Neural cell (in vitro differentiated cells): ENCODE data around the gene GDF7.

Experiments used
- CTCF ChIP-seq: fragments of 450-650 bp; IDR thresholded peaks from 2 replicates; pipeline ENCODE4 v1.5.1; 2014; ENCODE audit warnings: antibody characterized with exemption, mild to moderate bottlenecking, moderate library complexity; ENCODE audit not compliant: poor library complexity, severe bottlenecking
- EP300 ChIP-seq: fragments of 450-650 bp; conservative IDR thresholded peaks from 2 replicates; pipeline ENCODE4 v1.6.1; 2014; ENCODE audit warnings: antibody characterized with exemption, mild to moderate bottlenecking, moderate library complexity; ENCODE audit not compliant: poor library complexity, severe bottlenecking
- EZH2 ChIP-seq: fragments of 200-600, 300-800 bp; shearing (Covaris generic), sonication (generic); IDR thresholded peaks from 2 replicates; pipeline ENCODE4 v1.6.1; 2014; ENCODE audit warnings: antibody characterized with exemption, low read length, borderline replicate concordance, mild to moderate bottlenecking; ENCODE audit not compliant: insufficient read depth, poor library complexity, severe bottlenecking
- POLR2AphosphoS5 ChIP-seq: IDR thresholded peaks from 2 replicates; pipeline ENCODE4 v1.6.1; 2012
- SMC3 ChIP-seq: fragments of 450-650 bp; conservative IDR thresholded peaks from 2 replicates; pipeline ENCODE4 v1.6.1; 2014; ENCODE audit warnings: antibody characterized with exemption, mild to moderate bottlenecking, moderate library complexity; ENCODE audit not compliant: poor library complexity
- TAF1 ChIP-seq: IDR thresholded peaks from 2 replicates; pipeline ENCODE4 v1.6.1; 2012; ENCODE audit warnings: low read depth
- TF ChIP-seq, protein P1 (sequence below): IDR thresholded peaks from 2 replicates; pipeline ENCODE4 v1.6.1; 2012; ENCODE audit warnings: borderline replicate concordance

DNA sequence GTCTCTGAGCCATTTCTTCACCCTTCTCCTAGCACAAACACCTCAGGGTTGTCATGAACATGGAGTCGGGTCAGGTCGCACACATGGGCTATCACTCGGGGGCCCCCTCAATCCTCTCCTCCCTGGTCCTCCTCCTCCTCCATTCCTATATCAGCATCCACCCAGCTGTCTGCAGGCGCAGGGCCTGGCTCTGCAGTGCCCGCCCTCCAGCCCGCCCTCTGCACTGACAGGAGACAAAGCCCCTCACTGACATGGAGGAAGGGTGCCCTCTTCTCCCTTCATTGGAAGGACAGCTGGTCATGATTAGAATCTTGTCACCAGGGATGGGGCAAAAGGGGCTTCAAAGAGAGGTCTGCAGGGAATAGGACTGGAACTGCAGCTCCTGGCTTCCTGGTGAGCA, 37.8 kb upstream of the GDF7 start:
- TF ChIP-seq SMC3 (no peak), CTCF (no peak), EP300 (no peak), EZH2 (no peak), POLR2AphosphoS5 (no peak), TAF1 (no peak)
- TF ChIP-seq, protein P1, sequence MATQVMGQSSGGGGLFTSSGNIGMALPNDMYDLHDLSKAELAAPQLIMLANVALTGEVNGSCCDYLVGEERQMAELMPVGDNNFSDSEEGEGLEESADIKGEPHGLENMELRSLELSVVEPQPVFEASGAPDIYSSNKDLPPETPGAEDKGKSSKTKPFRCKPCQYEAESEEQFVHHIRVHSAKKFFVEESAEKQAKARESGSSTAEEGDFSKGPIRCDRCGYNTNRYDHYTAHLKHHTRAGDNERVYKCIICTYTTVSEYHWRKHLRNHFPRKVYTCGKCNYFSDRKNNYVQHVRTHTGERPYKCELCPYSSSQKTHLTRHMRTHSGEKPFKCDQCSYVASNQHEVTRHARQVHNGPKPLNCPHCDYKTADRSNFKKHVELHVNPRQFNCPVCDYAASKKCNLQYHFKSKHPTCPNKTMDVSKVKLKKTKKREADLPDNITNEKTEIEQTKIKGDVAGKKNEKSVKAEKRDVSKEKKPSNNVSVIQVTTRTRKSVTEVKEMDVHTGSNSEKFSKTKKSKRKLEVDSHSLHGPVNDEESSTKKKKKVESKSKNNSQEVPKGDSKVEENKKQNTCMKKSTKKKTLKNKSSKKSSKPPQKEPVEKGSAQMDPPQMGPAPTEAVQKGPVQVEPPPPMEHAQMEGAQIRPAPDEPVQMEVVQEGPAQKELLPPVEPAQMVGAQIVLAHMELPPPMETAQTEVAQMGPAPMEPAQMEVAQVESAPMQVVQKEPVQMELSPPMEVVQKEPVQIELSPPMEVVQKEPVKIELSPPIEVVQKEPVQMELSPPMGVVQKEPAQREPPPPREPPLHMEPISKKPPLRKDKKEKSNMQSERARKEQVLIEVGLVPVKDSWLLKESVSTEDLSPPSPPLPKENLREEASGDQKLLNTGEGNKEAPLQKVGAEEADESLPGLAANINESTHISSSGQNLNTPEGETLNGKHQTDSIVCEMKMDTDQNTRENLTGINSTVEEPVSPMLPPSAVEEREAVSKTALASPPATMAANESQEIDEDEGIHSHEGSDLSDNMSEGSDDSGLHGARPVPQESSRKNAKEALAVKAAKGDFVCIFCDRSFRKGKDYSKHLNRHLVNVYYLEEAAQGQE: no peak
